HEK293T (cell line): ENCODE results near the gene CTAG1A.

Experiments used
- FOXA1 ChIP-seq: fragments of 450-650 bp; IDR thresholded peaks from 2 replicates; pipeline ENCODE4 v1.6.1; 2016; ENCODE audit warnings: mild to moderate bottlenecking
- FOXK2 ChIP-seq: fragments of 450-650 bp; IDR thresholded peaks from 2 replicates; pipeline ENCODE4 v1.6.1; 2016; ENCODE audit warnings: mild to moderate bottlenecking
- HDGF ChIP-seq: fragments of 450-650 bp; IDR thresholded peaks from 2 replicates; pipeline ENCODE4 v1.6.1; 2017; ENCODE audit warnings: antibody characterized with exemption, borderline replicate concordance
- SUZ12 ChIP-seq: fragments of 450-650 bp; IDR thresholded peaks from 2 replicates; pipeline ENCODE4 v1.6.1; 2016; ENCODE audit warnings: mild to moderate bottlenecking
- ZNF384 ChIP-seq: fragments of 450-650 bp; IDR thresholded peaks from 2 replicates; pipeline ENCODE4 v1.6.1; 2016
- TF ChIP-seq, protein P1 (sequence below): fragments of 450-650 bp; IDR thresholded peaks from 2 replicates; pipeline ENCODE4 v1.6.1; 2016

- no peak for TF ChIP-seq SUZ12
- TF ChIP-seq FOXK2: no peak
- TF ChIP-seq, protein P1, sequence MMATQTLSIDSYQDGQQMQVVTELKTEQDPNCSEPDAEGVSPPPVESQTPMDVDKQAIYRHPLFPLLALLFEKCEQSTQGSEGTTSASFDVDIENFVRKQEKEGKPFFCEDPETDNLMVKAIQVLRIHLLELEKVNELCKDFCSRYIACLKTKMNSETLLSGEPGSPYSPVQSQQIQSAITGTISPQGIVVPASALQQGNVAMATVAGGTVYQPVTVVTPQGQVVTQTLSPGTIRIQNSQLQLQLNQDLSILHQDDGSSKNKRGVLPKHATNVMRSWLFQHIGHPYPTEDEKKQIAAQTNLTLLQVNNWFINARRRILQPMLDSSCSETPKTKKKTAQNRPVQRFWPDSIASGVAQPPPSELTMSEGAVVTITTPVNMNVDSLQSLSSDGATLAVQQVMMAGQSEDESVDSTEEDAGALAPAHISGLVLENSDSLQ: no peak
- TF ChIP-seq FOXA1: no peak
- TF ChIP-seq HDGF: no peak
- no peak for TF ChIP-seq ZNF384
These were observed 9.6 kb downstream of the CTAG1A start for GRCh38 chrX:154594491-154594890.
